Measurements from ENCODE around the gene MEIS3. TPM values are rescaled to one million over a fixed set of nuclear protein-coding genes. Genes with fewer than 3 reads are reported as not detected.

MEIS3 gene
- total and polyA plus RNA-seq, 10 of the 15 experiments (the other 5 are each of a cell fraction or from before 2014, with no cell fraction given) = 0.05 to 0.23 TPM; not detected in 8

DNA sequence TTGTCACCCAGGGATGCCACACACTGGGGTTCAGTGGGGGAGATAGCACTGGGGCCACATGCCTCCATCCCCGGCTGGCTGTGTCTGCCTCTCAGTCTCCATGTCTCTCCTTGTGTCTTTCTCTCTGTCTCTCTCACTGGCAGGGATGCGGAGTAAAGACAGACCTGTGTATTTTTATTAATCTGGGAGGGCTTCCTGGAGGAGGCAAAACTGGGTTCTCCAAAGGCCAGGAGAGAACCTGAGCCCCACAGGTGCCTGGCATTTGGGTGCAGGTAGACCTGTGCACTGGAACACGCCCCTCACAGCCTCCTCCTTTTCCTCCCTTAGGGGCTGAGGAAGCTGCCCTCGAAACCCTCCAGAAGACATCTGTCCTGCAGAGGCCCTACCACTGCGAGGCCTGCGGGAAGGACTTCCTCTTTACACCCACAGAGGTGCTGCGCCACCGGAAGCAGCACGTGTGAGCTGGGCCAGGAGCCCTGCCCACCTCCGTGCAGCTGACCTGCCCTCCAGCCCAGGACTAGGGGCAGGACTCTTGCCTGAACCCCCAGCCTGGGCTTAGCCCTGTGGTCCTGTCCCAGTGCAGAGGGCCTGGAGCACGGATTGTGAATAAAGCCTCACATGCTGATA is 37.6 kb downstream of the MEIS3 start:
- 36% methylated on average over 10 of the region's 11 CpGs for WGBS (ENCODE audit: insufficient coverage, insufficient replicate concordance, low lambda C conversion rate, missing lambda C conversion rate)
- FAIRE-seq = no peak
- H3K27ac ChIP-seq (ENCODE audit: control insufficient read depth, insufficient read depth) = no peak overlapping the region; the same call in 1 of the 2 replicates
- TF ChIP-seq MTA2 (IDR thresholded peaks at IDR 0.05; ENCODE audit: low read depth) (no peak), TAF1 (IDR thresholded peaks at IDR 0.05; ENCODE audit: borderline replicate concordance, low read depth, low read length) (no peak), SPI1 (IDR thresholded peaks at IDR 0.05; ENCODE audit: borderline replicate concordance, insufficient read depth, low read depth, low read length) (peak; percentile 78), IKZF1 (conservative IDR thresholded peaks at IDR 0.05) (peak; percentile 38; the same call in 1 of the 2 replicates), MYC (IDR thresholded peaks at IDR 0.05; ENCODE audit: insufficient read depth, insufficient read length, insufficient replicate concordance, low read length, severe bottlenecking) (no peak), ZNF217 (IDR thresholded peaks at IDR 0.05) (0 out of 2 replicates have a peak, but pooled peaks have one; percentile 23), SMARCA5 (IDR thresholded peaks at IDR 0.05) (peak; percentile 55; the same call in 1 of the 2 replicates), WRNIP1 (IDR thresholded peaks at IDR 0.05; ENCODE audit: borderline replicate concordance, low read depth, low read length) (no peak), RAD51 (IDR thresholded peaks at IDR 0.05) (no peak)
- TF ChIP-seq, protein P1, sequence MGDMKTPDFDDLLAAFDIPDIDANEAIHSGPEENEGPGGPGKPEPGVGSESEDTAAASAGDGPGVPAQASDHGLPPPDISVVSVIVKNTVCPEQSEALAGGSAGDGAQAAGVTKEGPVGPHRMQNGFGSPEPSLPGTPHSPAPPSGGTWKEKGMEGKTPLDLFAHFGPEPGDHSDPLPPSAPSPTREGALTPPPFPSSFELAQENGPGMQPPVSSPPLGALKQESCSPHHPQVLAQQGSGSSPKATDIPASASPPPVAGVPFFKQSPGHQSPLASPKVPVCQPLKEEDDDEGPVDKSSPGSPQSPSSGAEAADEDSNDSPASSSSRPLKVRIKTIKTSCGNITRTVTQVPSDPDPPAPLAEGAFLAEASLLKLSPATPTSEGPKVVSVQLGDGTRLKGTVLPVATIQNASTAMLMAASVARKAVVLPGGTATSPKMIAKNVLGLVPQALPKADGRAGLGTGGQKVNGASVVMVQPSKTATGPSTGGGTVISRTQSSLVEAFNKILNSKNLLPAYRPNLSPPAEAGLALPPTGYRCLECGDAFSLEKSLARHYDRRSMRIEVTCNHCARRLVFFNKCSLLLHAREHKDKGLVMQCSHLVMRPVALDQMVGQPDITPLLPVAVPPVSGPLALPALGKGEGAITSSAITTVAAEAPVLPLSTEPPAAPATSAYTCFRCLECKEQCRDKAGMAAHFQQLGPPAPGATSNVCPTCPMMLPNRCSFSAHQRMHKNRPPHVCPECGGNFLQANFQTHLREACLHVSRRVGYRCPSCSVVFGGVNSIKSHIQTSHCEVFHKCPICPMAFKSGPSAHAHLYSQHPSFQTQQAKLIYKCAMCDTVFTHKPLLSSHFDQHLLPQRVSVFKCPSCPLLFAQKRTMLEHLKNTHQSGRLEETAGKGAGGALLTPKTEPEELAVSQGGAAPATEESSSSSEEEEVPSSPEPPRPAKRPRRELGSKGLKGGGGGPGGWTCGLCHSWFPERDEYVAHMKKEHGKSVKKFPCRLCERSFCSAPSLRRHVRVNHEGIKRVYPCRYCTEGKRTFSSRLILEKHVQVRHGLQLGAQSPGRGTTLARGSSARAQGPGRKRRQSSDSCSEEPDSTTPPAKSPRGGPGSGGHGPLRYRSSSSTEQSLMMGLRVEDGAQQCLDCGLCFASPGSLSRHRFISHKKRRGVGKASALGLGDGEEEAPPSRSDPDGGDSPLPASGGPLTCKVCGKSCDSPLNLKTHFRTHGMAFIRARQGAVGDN (IDR thresholded peaks at IDR 0.05) = peak; percentile 60; the same call in 1 of the 2 replicates
- TF ChIP-seq, protein P2, sequence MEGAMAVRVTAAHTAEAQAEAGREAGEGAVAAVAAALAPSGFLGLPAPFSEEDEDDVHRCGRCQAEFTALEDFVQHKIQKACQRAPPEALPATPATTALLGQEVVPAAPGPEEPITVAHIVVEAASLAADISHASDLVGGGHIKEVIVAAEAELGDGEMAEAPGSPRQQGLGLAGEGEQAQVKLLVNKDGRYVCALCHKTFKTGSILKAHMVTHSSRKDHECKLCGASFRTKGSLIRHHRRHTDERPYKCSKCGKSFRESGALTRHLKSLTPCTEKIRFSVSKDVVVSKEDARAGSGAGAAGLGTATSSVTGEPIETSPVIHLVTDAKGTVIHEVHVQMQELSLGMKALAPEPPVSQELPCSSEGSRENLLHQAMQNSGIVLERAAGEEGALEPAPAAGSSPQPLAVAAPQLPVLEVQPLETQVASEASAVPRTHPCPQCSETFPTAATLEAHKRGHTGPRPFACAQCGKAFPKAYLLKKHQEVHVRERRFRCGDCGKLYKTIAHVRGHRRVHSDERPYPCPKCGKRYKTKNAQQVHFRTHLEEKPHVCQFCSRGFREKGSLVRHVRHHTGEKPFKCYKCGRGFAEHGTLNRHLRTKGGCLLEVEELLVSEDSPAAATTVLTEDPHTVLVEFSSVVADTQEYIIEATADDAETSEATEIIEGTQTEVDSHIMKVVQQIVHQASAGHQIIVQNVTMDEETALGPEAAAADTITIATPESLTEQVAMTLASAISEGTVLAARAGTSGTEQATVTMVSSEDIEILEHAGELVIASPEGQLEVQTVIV (IDR thresholded peaks at IDR 0.05; ENCODE audit: borderline replicate concordance, partially characterized antibody) = no peak
- TF ChIP-seq, protein P3, sequence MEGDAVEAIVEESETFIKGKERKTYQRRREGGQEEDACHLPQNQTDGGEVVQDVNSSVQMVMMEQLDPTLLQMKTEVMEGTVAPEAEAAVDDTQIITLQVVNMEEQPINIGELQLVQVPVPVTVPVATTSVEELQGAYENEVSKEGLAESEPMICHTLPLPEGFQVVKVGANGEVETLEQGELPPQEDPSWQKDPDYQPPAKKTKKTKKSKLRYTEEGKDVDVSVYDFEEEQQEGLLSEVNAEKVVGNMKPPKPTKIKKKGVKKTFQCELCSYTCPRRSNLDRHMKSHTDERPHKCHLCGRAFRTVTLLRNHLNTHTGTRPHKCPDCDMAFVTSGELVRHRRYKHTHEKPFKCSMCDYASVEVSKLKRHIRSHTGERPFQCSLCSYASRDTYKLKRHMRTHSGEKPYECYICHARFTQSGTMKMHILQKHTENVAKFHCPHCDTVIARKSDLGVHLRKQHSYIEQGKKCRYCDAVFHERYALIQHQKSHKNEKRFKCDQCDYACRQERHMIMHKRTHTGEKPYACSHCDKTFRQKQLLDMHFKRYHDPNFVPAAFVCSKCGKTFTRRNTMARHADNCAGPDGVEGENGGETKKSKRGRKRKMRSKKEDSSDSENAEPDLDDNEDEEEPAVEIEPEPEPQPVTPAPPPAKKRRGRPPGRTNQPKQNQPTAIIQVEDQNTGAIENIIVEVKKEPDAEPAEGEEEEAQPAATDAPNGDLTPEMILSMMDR (IDR thresholded peaks at IDR 0.05 in 2 of 3, conservative IDR thresholded peaks at IDR 0.05 in 1 of 3; ENCODE audit: control insufficient read depth in 2 of 3, extremely low read depth in 1 of 3, insufficient read depth in 1 of 3, low read depth in 3 of 3, low read length in 3 of 3) = no peak
- TF ChIP-seq, protein P4, sequence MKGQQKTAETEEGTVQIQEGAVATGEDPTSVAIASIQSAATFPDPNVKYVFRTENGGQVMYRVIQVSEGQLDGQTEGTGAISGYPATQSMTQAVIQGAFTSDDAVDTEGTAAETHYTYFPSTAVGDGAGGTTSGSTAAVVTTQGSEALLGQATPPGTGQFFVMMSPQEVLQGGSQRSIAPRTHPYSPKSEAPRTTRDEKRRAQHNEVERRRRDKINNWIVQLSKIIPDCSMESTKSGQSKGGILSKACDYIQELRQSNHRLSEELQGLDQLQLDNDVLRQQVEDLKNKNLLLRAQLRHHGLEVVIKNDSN (IDR thresholded peaks at IDR 0.05; ENCODE audit: borderline replicate concordance, extremely low read length, insufficient read depth, low read depth, low read length) = no peak

More for the DNA sequence above, 37.6 kb downstream of the MEIS3 start:
- Histone ChIP-seq H3K4me3 (no peak overlapping the region), H2AFZ (ENCODE audit: control insufficient read depth, low read depth, low read length) (no peak overlapping the region), H3K79me2 (ENCODE audit: control insufficient read depth, insufficient read depth, low read length) (no peaks in the 10 kb centered on the region), H3K4me1 (ENCODE audit: control insufficient read depth, insufficient read depth, low read length) (peaks cover 4% of the 10 kb centered on the region; the same call in 1 of the 2 replicates), H3K9me3 (replicated peaks; ENCODE audit: control insufficient read depth, insufficient read depth, low read length) (no peaks in the 10 kb centered on the region), H3K9ac (ENCODE audit: control insufficient read depth, insufficient read depth, low read length) (no peak overlapping the region), H3K4me2 (ENCODE audit: control insufficient read depth, insufficient read depth) (no peak overlapping the region), H3K36me3 (ENCODE audit: control insufficient read depth in 2 of 2, insufficient read depth in 2 of 2, low read length in 1 of 2) (peaks cover 3 to 19% of the 10 kb centered on the region in 2 experiments; a peak in 3 of 4 replicates), H4K20me1 (ENCODE audit: control insufficient read depth, insufficient read depth) (no peaks in the 10 kb centered on the region), H3K27me3 (replicated peaks in 1 of 2; ENCODE audit: control insufficient read depth in 2 of 2, insufficient read depth in 2 of 2, low read length in 1 of 2) (no peaks in the 10 kb centered on the region)
- RAD21 ChIA-PET (ENCODE audit: unreplicated experiment) = no interaction called here
- ATAC-seq (peak; percentile 88), DNase-seq (ENCODE audit: low read depth, low spot score) (no peak)
- no TSS peak for BruUV-seq (replicated peaks)
- intact Hi-C loops (cut with micrococcal nuclease; ENCODE audit: unreplicated experiment) = no loop called here
- POLR2A ChIA-PET = no interaction called here
- in situ Hi-C loops (cut with MboI) = no loop called here
- CTCF ChIA-PET = interaction anchor here (0.8 to 1.3 kb wide), 3 partner anchors 30 to 97 kb away, joined by 3 to 4 read pairs (median 3); partner anchors contain the start of gene DHX34
- SMC1A ChIA-PET (ENCODE audit: uncharacterized antibody, unreplicated experiment) = no interaction called here
